ENCODE data around the gene LCMT1. TPM values are rescaled to one million over a fixed set of nuclear protein-coding genes. Genes with fewer than 3 reads are reported as not detected.
A peak's percentile ranks its signal among the peaks of the same experiment; 100 is the strongest.

Gene LCMT1
- total RNA-seq, 1 experiment from 2014 or later: 86.3 TPM

GRCh38 chr16:25106567-25107465 lies 4.7 kb upstream of the LCMT1 start (continued):
- TF ChIP-seq FOXK1 (CRISPR knock-in tag; IDR thresholded peaks at IDR 0.05) (peak; percentile 96), FOXP1 (CRISPR knock-in tag; IDR thresholded peaks at IDR 0.05; ENCODE audit: borderline replicate concordance) (peak; percentile 60; the same call in 1 of the 2 replicates), TP53 (CRISPR knock-in tag; IDR thresholded peaks at IDR 0.05) (no peak), MAX (CRISPR knock-in tag; IDR thresholded peaks at IDR 0.05) (peak; percentile 66), NR3C1 (CRISPR knock-in tag; conservative IDR thresholded peaks at IDR 0.05; ENCODE audit: low read depth) (no peak), SP1 (CRISPR knock-in tag; conservative IDR thresholded peaks at IDR 0.05) (peak; percentile 74), ZNF138 (CRISPR knock-in tag; conservative IDR thresholded peaks at IDR 0.05) (no peak), MYBL2 (CRISPR knock-in tag; IDR thresholded peaks at IDR 0.05) (peak; percentile 89)

GRCh38 chr16:25107466-25107792 lies 4.1 kb upstream of the LCMT1 start:
- H3K27me3 Mint-ChIP-seq (ENCODE audit: low read depth): no peaks in the 10 kb centered on the region; the same call in 1 of the 2 replicates
- no peak for TF ChIP-seq ZNF281 (CRISPR knock-in tag; IDR thresholded peaks at IDR 0.05)
- H3K4me1 Mint-ChIP-seq: peaks cover 23% of the 10 kb centered on the region
- DNase-seq (ENCODE audit: low spot score): no peak
- ChIA-PET POLR2A (interaction anchor here (0.8 to 1.7 kb wide), 3 partner anchors 11 to 92 kb away, joined by 3 to 6 read pairs (median 4); partner anchors contain the start of gene ARHGAP17), CTCF (interaction anchor here (0.6 to 2.9 kb wide), 7 partner anchors 35 to 118 kb away, joined by 3 to 14 read pairs (median 3); no protein-coding TSS in a partner anchor)
- peak overlapping the region; percentile 94 for H3K27ac Mint-ChIP-seq
- no peak for ATAC-seq
- H3K9me3 Mint-ChIP-seq: no peaks in the 10 kb centered on the region
- H3K4me3 Mint-ChIP-seq: peak overlapping the region; percentile 97
- no peaks in the 10 kb centered on the region for H3K36me3 Mint-ChIP-seq

- Mint-ChIP-seq H3K36me3 (no peaks in the 10 kb centered on the region), H3K27me3 (ENCODE audit: low read depth) (no peaks in the 10 kb centered on the region; the same call in 1 of the 2 replicates), H3K4me1 (peaks cover 26% of the 10 kb centered on the region), H3K4me3 (peak overlapping the region; percentile 97), H3K27ac (peak overlapping the region; percentile 94), H3K9me3 (no peaks in the 10 kb centered on the region)
- DNase-seq (ENCODE audit: low spot score) (peak; percentile 28), ATAC-seq (no peak)
- ChIA-PET CTCF (interaction anchor here (0.6 to 2.9 kb wide), 4 partner anchors 36 to 52 kb away, joined by 3 to 14 read pairs (median 3); no protein-coding TSS in a partner anchor), POLR2A (no interaction called here)
- TF ChIP-seq USF2 (CRISPR knock-in tag; IDR thresholded peaks at IDR 0.05): 0 out of 2 replicates have a peak, but pooled peaks have one; percentile 28
- no peak for TF ChIP-seq ZMAT4 (CRISPR knock-in tag; IDR thresholded peaks at IDR 0.05)
- TF ChIP-seq FOXK1 (CRISPR knock-in tag; IDR thresholded peaks at IDR 0.05): no peak
- TF ChIP-seq MAX (CRISPR knock-in tag; IDR thresholded peaks at IDR 0.05): peak; percentile 25; the same call in 1 of the 2 replicates
- no peak for TF ChIP-seq ZNF263 (CRISPR knock-in tag; IDR thresholded peaks at IDR 0.05; ENCODE audit: low read depth)
- 0 out of 2 replicates have a peak, but pooled peaks have one; percentile 8 for TF ChIP-seq TEAD1 (CRISPR knock-in tag; IDR thresholded peaks at IDR 0.05)
- peak; percentile 21; the same call in 1 of the 2 replicates for TF ChIP-seq USF1 (CRISPR knock-in tag; IDR thresholded peaks at IDR 0.05)
- TF ChIP-seq NFE2L1 (CRISPR knock-in tag; IDR thresholded peaks at IDR 0.05): no peak
Observed at GRCh38 chr16:25108054-25108453, 3.5 kb upstream of the LCMT1 start.
